H1 (cell line): ENCODE results near the gene AGAP1.

Experiments used
- FOSL1 ChIP-seq: IDR thresholded peaks from 2 replicates; pipeline ENCODE4 v1.6.1; 2011; ENCODE audit warnings: mild to moderate bottlenecking, low read depth, low read length, moderate library complexity; ENCODE audit not compliant: insufficient read depth
- GABPA ChIP-seq: IDR thresholded peaks from 2 replicates; pipeline ENCODE4 v1.6.1; 2011; ENCODE audit warnings: mild to moderate bottlenecking, low read length, moderate library complexity, borderline replicate concordance; ENCODE audit not compliant: insufficient read depth
- RXRA ChIP-seq: IDR thresholded peaks from 2 replicates; pipeline ENCODE4 v1.6.1; 2011; ENCODE audit warnings: low read depth, mild to moderate bottlenecking, low read length, moderate library complexity; ENCODE audit not compliant: insufficient read depth
- SIN3A ChIP-seq, 2 experiments: IDR thresholded peaks in 1 of 2; conservative IDR thresholded peaks in 1 of 2; 2 replicates each; pipeline ENCODE4 v1.6.1; 2011 to 2012; ENCODE audit warnings: low read length in 2 of 2, improper control_type of control experiment in 1 of 2, low read depth in 1 of 2, mild to moderate bottlenecking in 1 of 2
- YY1 ChIP-seq: IDR thresholded peaks from 2 replicates; pipeline ENCODE4 v1.6.1; 2011; ENCODE audit warnings: low read depth, mild to moderate bottlenecking, low read length
- TF ChIP-seq, protein P1 (sequence below): IDR thresholded peaks from 2 replicates; pipeline ENCODE4 v1.6.1; 2011; ENCODE audit warnings: low read depth, mild to moderate bottlenecking, low read length; ENCODE audit not compliant: insufficient read depth
- TF ChIP-seq, protein P2 (sequence below), 3 experiments: IDR thresholded peaks; 1 replicate in 2 of 3; 2 replicates in 1 of 3; pipeline versions ENCODE4 v1.5.1 to v1.6.1; 2011; ENCODE audit warnings: low read length in 3 of 3, mild to moderate bottlenecking in 3 of 3, inconsistent platforms in 2 of 3, low read depth in 1 of 3, moderate library complexity in 1 of 3; ENCODE audit not compliant: insufficient read depth in 1 of 3; ENCODE audit errors: control extremely low read depth in 1 of 3

- TF ChIP-seq, protein P1, sequence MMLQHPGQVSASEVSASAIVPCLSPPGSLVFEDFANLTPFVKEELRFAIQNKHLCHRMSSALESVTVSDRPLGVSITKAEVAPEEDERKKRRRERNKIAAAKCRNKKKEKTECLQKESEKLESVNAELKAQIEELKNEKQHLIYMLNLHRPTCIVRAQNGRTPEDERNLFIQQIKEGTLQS: no peak
- TF ChIP-seq YY1 (no peak), GABPA (no peak), RXRA (no peak), SIN3A (conservative IDR thresholded peaks at IDR 0.05 in 1 of 2, IDR thresholded peaks at IDR 0.05 in 1 of 2; ENCODE audit: low read depth in 1 of 2, low read length in 2 of 2) (no peak), FOSL1 (no peak)
- TF ChIP-seq, protein P2, sequence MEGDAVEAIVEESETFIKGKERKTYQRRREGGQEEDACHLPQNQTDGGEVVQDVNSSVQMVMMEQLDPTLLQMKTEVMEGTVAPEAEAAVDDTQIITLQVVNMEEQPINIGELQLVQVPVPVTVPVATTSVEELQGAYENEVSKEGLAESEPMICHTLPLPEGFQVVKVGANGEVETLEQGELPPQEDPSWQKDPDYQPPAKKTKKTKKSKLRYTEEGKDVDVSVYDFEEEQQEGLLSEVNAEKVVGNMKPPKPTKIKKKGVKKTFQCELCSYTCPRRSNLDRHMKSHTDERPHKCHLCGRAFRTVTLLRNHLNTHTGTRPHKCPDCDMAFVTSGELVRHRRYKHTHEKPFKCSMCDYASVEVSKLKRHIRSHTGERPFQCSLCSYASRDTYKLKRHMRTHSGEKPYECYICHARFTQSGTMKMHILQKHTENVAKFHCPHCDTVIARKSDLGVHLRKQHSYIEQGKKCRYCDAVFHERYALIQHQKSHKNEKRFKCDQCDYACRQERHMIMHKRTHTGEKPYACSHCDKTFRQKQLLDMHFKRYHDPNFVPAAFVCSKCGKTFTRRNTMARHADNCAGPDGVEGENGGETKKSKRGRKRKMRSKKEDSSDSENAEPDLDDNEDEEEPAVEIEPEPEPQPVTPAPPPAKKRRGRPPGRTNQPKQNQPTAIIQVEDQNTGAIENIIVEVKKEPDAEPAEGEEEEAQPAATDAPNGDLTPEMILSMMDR (IDR thresholded peaks at IDR 0.05; ENCODE audit: control extremely low read depth in 1 of 3, insufficient read depth in 1 of 3, low read depth in 1 of 3, low read length in 3 of 3): peak in 1 of 3 experiments; percentile 1; a peak in 1 of 4 replicates
Observed at GRCh38 chr2:235849489-235849888, 355.6 kb downstream of the AGAP1 start.
